Neural cell (in vitro differentiated cells): ENCODE results near the gene CTTNBP2NL.

Source experiments
- POLR2AphosphoS5 ChIP-seq: IDR thresholded peaks from 2 replicates; pipeline ENCODE4 v1.6.1; 2012
- RAD21 ChIP-seq: fragments of 450-650 bp; conservative IDR thresholded peaks from 2 replicates; pipeline ENCODE4 v1.6.1; 2014; ENCODE audit warnings: antibody characterized with exemption, mild to moderate bottlenecking, moderate library complexity
- SMC3 ChIP-seq: fragments of 450-650 bp; conservative IDR thresholded peaks from 2 replicates; pipeline ENCODE4 v1.6.1; 2014; ENCODE audit warnings: antibody characterized with exemption, mild to moderate bottlenecking, moderate library complexity; ENCODE audit not compliant: poor library complexity
- TF ChIP-seq, protein P1 (sequence below): fragments of 450-650 bp; IDR thresholded peaks from 2 replicates; pipeline ENCODE4 v1.5.1; 2014; ENCODE audit warnings: antibody characterized with exemption, mild to moderate bottlenecking, moderate library complexity; ENCODE audit not compliant: poor library complexity, severe bottlenecking

DNA sequence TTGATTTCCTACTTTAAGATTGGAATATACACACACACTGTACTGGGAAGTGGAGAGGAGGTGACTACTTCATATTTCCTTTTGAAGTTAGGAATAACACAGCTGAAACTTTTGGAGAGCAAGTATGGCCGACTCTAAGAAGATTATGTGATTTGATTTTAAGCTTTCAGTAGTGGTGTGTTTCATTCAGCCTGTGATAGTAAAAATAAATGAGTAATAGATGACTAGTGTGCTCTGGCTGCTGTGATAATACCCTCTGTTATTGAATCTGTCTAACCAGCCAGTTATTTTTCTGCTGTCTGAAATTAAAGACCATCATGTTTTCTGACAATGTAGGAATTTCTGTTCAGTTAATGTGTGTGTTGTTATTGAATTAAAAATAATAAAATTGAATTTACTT is 48.3 kb downstream of the CTTNBP2NL start:
- TF ChIP-seq POLR2AphosphoS5 (no peak), SMC3 (no peak), RAD21 (no peak)
- TF ChIP-seq, protein P1, sequence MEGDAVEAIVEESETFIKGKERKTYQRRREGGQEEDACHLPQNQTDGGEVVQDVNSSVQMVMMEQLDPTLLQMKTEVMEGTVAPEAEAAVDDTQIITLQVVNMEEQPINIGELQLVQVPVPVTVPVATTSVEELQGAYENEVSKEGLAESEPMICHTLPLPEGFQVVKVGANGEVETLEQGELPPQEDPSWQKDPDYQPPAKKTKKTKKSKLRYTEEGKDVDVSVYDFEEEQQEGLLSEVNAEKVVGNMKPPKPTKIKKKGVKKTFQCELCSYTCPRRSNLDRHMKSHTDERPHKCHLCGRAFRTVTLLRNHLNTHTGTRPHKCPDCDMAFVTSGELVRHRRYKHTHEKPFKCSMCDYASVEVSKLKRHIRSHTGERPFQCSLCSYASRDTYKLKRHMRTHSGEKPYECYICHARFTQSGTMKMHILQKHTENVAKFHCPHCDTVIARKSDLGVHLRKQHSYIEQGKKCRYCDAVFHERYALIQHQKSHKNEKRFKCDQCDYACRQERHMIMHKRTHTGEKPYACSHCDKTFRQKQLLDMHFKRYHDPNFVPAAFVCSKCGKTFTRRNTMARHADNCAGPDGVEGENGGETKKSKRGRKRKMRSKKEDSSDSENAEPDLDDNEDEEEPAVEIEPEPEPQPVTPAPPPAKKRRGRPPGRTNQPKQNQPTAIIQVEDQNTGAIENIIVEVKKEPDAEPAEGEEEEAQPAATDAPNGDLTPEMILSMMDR, result no peak
